ENCODE data around the gene UBAC1. TPM values are rescaled to one million over a fixed set of nuclear protein-coding genes. Genes with fewer than 3 reads are reported as not detected.

Gene UBAC1
- total RNA-seq, 1 experiment from 2014 or later = 54.8 TPM

DNA sequence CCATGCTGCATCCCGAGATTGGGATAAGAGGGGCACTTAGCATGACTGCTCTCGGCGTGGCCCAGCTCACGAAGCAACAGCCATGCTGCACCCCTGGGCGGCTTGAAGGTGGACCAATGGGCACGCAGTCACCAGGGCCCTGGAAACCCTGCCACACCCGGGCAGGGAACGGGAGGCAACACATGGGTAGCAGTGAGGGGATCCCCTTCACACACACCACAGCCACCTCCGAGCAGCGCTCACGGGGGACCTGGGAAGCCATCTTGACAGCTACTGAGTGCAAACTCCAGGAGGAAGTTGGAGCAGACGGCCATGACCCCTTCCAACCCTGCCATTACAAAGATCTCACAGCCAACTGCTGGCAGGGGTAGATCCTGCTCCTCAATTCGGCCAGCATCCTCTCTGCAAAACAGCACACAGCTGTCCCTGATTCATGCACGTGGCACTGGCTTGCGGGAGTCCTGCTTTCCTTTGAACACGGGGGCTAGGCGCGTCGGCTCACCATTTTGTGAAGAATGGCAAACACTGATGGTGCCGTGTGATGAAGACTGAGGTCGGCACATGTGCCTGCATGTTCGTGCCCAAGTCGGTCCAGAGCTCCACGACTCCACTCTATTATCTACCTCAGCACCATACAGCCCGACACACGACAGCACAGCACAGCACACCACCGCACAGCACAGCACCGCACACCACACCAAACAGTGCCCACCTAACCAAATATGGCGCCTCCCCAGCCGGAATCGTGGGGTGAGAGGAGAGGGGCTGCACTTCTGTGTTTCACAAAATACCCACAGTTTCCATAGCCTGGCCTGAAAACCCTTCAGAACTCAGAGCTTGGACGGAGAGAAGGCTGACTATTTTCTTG lies 5.0 kb downstream of the UBAC1 start:
- Histone ChIP-seq H3K27ac (ENCODE audit: low read depth, low read length) (no peak overlapping the region), H4K20me1 (ENCODE audit: insufficient read depth) (no peaks in the 10 kb centered on the region), H3K36me3 (ENCODE audit: control insufficient read depth in 1 of 2, insufficient read depth in 2 of 2, low read length in 2 of 2) (peaks cover 10 to 19% of the 10 kb centered on the region in 2 experiments; a peak in 3 of 4 replicates), H3K9ac (ENCODE audit: low read length) (no peak overlapping the region), H3K27me3 (ENCODE audit: insufficient read depth, low read length) (no peaks in the 10 kb centered on the region), H3K79me2 (ENCODE audit: insufficient read depth, low read length) (peaks cover 61% of the 10 kb centered on the region), H3K9me2 (ENCODE audit: insufficient read depth) (no peaks in the 10 kb centered on the region), H3K4me3 (replicated peaks in 1 of 2; ENCODE audit: low read depth in 1 of 2, low read length in 2 of 2) (no peak overlapping the region), H3K4me1 (ENCODE audit: control insufficient read depth in 1 of 2, insufficient read depth in 2 of 2, low read length in 2 of 2) (peaks cover 19 to 26% of the 10 kb centered on the region in 2 experiments), H3K9me3 (ENCODE audit: control insufficient read depth in 1 of 2, insufficient read depth in 1 of 2, low read depth in 1 of 2, low read length in 2 of 2) (no peaks in the 10 kb centered on the region), H2AFZ (ENCODE audit: low read depth, low read length, poor library complexity, severe bottlenecking) (no peak overlapping the region), H3K4me2 (ENCODE audit: low read length) (no peak overlapping the region)
- TF ChIP-seq POLR2A (IDR thresholded peaks at IDR 0.05; ENCODE audit: borderline replicate concordance, extremely low read depth, insufficient read depth, insufficient read length) = no peak
- TF ChIP-seq CBX3 (IDR thresholded peaks at IDR 0.05; ENCODE audit: low read depth) = no peak
- TF ChIP-seq ZBTB33 (IDR thresholded peaks at IDR 0.05; ENCODE audit: extremely low read depth, insufficient replicate concordance, low read length) = no peak
- no peak for TF ChIP-seq MAX (IDR thresholded peaks at IDR 0.05)
- TF ChIP-seq TCF7L2 (IDR thresholded peaks at IDR 0.05; ENCODE audit: borderline replicate concordance, extremely low read depth, insufficient read depth, insufficient read length) = no peak
- TF ChIP-seq POLR2AphosphoS5 (IDR thresholded peaks at IDR 0.05; ENCODE audit: low read depth, low read length) = no peak
- TF ChIP-seq, protein P1, sequence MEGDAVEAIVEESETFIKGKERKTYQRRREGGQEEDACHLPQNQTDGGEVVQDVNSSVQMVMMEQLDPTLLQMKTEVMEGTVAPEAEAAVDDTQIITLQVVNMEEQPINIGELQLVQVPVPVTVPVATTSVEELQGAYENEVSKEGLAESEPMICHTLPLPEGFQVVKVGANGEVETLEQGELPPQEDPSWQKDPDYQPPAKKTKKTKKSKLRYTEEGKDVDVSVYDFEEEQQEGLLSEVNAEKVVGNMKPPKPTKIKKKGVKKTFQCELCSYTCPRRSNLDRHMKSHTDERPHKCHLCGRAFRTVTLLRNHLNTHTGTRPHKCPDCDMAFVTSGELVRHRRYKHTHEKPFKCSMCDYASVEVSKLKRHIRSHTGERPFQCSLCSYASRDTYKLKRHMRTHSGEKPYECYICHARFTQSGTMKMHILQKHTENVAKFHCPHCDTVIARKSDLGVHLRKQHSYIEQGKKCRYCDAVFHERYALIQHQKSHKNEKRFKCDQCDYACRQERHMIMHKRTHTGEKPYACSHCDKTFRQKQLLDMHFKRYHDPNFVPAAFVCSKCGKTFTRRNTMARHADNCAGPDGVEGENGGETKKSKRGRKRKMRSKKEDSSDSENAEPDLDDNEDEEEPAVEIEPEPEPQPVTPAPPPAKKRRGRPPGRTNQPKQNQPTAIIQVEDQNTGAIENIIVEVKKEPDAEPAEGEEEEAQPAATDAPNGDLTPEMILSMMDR (IDR thresholded peaks at IDR 0.05 in 2 of 3, conservative IDR thresholded peaks at IDR 0.05 in 1 of 3; ENCODE audit: borderline replicate concordance in 1 of 3, insufficient read depth in 1 of 3, low read depth in 2 of 3, low read length in 2 of 3) = no peak
- no peak for TF ChIP-seq EZH2phosphoT487 (IDR thresholded peaks at IDR 0.05; ENCODE audit: borderline replicate concordance)
- TF ChIP-seq YY1 (IDR thresholded peaks at IDR 0.05; ENCODE audit: extremely low read depth, insufficient replicate concordance, low read depth, low read length) = no peak
- TF ChIP-seq EZH2 (IDR thresholded peaks at IDR 0.05) = no peak
- no peak for TF ChIP-seq SP1 (IDR thresholded peaks at IDR 0.05; ENCODE audit: low read depth)
- no peak for TF ChIP-seq CEBPB (IDR thresholded peaks at IDR 0.05; ENCODE audit: low read depth)
- no peak for TF ChIP-seq EGR1 (IDR thresholded peaks at IDR 0.05; ENCODE audit: low read depth)
- no peak for TF ChIP-seq SIN3A (IDR thresholded peaks at IDR 0.05; ENCODE audit: low read depth)
- no peak for TF ChIP-seq SRF (IDR thresholded peaks at IDR 0.05; ENCODE audit: low read depth)
- TF ChIP-seq RAD21 (IDR thresholded peaks at IDR 0.05; ENCODE audit: low read depth) = no peak
- no peak for TF ChIP-seq FOSL1 (IDR thresholded peaks at IDR 0.05; ENCODE audit: low read depth)
- no peak for TF ChIP-seq ZNF274 (IDR thresholded peaks at IDR 0.05; ENCODE audit: low read depth, low read length)
- TF ChIP-seq ZFX (IDR thresholded peaks at IDR 0.05) = no peak
- TF ChIP-seq, protein P2, sequence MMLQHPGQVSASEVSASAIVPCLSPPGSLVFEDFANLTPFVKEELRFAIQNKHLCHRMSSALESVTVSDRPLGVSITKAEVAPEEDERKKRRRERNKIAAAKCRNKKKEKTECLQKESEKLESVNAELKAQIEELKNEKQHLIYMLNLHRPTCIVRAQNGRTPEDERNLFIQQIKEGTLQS (IDR thresholded peaks at IDR 0.05) = no peak
- no peak for ATAC-seq
- intact Hi-C loops (cut with micrococcal nuclease) = loop anchor here (10.0 kb wide), 1 partner anchor 91 kb away; no protein-coding TSS in a partner anchor
- RAD21 ChIA-PET (ENCODE audit: low non-redundant PET in 1 of 2, low total read pairs in 2 of 2, uncharacterized antibody in 2 of 2, unreplicated experiment in 2 of 2) = no interaction called here
- DNase-seq (ENCODE audit: low read depth, low spot score) = no peak
- POLR2A ChIA-PET = no interaction called here
- BruUV-seq (replicated peaks) = no TSS peak
- CTCF ChIA-PET = no interaction called here
